CD4-positive, alpha-beta T cell treated with Interleukin-21 for 1 hour (primary cell): ENCODE measurements around the gene ALKBH8.
"Not testable (repeated sequence)": the region's sequence is repeated elsewhere in the genome, so short reads cannot be mapped to it uniquely, and the experiment has no call there.

Experiments used
- DNase-seq: peaks from one replicate; pipeline ENCODE4 v3.0.0-alpha.2; 2020

ALKBH8 gene

DNA sequence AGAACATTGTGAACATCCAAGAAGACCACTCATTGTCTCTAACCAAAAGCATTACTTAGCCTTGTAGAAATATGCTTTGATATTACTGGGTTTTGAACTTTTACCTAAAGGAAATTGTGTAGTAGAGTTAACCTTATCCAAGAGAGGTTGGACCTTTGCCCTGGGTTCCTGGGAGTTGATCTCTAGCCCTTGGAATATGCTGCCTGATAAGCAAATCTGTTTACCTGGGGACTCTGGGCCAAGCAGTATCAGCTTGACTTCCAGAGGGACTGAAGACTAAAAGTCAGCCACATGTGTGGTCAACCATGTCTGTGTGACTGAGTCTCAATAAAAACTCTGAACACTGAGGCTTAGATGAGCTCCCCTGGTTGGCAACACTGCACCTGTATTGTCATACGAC lies 63.8 kb downstream of the ALKBH8 start:
- DNase-seq: no peak

DNA sequence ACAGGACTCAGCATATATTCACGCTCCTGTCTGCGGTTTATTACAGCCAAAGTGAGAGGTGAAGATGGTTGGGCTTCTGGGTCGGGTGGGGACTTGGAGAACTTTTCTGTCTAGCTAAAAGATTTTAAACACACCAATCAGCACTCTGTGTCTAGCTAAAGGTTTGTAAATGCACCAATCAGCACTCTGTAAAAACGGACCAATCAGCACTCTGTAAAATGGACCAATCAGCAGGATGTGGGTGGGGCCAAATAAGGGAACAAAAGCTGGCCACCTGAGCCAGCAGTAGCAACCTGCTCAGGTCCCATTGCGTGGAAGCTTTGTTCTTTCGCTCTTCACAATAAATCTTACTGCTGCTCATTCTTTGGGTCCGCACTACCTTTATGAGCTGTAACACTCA lies 68.2 kb downstream of the ALKBH8 start:
- not testable (repeated sequence) for DNase-seq

DNA sequence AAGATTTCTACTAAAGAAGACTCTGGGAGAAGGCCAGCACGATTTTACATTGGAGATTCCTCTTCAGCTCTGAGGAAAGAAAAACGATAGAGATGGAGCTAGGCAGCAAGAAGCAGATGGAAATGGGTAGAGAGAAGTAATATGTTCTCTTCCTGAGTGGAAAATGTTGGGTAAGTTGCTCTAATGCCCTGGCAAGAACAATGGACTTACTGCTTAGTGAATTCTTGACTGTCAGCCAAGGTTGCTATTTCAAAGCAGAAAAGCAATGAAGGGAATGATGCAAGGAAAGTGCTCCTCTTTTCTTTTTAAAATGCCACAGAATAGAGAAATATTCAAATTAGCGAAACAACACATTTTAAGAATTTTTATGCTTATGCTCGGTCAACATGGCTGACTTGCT lies 69.5 kb downstream of the ALKBH8 start:
- DNase-seq: no peak

GRCh38 chr11:107494055-107494454 lies 71.5 kb downstream of the ALKBH8 start:
- DNase-seq: no peak

DNA sequence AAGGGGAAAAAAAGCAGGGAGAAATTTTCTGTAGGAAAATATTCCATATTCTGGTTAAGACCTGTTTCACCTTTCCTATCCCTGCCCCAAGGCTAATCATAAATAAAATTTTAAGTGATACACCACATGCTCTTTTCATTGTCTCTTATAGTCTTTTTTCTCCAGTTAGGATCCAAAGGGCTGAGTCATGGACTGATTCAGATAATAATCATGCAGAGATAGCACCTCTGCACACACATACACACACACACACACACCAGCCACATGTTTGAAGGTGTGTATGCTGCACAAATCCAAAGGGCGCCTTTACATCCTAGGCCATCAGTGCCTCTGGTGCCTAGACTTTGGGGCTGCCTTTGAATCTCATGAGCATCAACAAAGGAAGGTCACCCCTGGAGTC lies 72.4 kb downstream of the ALKBH8 start:
- no peak for DNase-seq

DNA sequence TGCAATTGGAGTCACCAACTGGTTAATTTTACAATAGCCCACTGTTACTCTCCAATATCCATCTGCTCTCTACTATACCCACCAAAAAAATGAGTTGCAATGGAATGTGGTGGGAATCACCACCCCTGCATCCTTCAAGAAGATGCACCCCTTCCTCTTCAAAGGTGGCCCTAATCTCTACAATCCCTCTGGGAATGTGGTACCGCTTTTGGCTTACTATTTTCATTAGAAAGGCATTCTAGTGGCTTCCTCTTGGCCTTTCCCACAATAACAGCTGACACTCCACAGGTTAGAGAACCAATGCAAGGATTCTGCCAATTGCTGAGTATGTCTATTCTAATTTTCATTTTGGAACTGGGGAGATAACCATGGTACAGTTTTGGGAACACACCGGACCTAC lies 74.7 kb downstream of the ALKBH8 start:
- no peak for DNase-seq

DNA sequence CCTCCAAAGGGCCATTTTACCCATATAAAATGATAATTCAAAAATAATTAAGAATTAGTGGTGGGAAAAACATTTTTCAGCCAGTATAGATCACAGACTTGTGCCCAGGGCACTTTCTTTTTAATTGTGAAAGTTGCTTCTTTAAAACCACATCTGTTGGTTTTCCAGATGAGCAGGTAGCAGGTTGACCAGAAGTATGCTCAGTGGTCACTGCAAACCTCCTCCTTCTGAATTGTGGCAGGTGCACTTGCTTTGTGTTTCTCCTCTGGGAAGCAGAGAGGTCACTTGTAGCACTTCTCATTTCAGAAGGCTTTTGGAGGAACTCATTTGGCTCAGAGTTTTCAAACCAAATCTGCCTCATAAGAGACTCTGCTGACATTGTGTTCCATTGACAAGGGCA lies 83.3 kb downstream of the ALKBH8 start:
- no peak for DNase-seq

DNA sequence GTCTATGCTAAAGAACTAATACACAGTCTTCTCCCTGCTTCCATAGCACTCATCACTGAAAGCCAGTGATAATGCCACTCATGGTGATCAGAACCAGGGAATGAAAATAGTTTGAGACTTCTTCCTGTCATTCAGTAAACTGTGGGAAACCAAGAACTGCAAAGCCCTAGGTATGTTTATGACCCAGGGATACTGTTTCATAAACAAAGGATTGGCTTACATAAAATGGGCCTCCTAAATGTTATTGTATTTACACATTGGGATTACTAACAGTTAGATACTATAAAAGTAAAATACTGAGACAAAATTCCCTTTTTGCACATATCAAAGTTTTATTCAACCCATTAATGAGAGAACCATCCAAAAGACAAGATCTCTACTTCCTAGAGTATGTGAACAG lies 86.6 kb downstream of the ALKBH8 start:
- DNase-seq: no peak

DNA sequence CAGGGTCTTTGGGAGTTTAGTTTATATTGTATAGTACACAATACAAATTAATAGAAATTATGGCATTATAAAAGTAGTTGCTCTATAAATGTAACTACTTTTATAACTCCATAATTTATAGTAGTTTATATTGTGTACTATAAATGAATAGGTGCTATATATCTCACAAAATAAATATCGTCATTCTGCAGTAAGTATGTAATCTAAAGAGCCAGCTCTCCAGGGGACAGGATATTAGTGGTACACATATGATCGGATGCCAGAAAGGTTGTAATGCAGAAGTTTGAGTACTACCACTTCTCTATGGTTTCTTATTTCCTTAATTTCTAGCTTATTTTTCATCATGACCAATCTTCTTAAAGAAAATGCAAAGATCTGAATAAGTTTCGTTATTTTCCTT lies 87.7 kb downstream of the ALKBH8 start:
- DNase-seq: no peak

DNA sequence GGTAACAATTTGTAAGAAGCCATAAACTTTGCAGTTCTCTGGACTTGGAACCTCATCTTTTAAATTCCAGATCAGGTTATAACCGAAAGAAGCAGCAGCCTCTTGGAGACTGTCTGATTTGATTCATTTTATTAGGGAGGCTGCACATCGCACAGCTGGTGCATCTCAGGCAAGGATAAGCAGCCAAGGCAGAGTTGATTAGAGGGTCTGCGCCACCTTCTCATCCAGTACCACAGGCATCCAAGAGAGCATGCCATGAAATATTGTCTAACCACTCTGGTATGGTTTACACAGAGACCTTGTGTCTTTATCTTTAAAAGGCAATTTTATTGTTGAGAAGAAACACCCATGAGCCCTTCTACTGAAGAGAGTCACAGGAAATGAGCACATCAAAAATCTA lies 91.7 kb downstream of the ALKBH8 start:
- no peak for DNase-seq

DNA sequence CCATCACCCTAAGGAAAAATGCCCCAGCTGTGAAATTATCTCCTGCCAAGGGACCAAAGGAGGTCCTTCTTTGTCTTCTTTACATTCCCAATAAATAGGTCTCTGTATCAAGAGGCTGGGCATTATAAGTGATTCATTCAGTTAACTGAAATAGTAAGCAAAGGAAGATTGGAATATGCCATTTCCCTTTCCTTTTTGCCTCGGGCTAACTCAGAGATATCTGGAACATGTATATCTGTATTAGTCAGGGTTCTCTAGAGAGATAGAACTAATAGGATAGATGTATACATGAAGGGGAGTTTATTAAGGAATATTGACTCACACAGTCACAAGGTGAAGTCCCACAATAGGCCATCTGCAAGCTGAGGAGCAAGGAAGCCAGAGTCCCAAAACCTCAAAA lies 92.6 kb downstream of the ALKBH8 start:
- no peak for DNase-seq

DNA sequence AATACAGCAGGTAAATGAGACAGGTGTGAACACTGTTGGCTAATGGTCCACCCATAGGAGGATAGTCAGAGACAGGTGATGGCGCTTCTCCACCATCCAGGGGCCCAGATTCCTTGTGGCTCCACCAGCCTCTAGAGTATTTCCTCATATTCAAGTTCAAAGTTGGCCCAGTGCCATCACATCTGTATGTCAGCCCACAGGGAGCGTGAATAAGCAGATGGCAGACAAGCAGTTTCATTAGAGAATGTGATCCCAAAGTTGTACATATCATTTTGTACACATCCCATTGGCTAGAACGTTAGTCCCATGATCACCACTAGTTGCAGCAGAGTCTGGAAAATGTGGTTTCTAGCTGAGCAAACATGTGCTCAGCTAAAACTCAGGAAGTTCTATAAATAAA lies 96.9 kb downstream of the ALKBH8 start:
- no peak for DNase-seq

- no peak for DNase-seq
Measured at GRCh38 chr11:107467696-107468095, 97.8 kb downstream of the ALKBH8 start.

DNA sequence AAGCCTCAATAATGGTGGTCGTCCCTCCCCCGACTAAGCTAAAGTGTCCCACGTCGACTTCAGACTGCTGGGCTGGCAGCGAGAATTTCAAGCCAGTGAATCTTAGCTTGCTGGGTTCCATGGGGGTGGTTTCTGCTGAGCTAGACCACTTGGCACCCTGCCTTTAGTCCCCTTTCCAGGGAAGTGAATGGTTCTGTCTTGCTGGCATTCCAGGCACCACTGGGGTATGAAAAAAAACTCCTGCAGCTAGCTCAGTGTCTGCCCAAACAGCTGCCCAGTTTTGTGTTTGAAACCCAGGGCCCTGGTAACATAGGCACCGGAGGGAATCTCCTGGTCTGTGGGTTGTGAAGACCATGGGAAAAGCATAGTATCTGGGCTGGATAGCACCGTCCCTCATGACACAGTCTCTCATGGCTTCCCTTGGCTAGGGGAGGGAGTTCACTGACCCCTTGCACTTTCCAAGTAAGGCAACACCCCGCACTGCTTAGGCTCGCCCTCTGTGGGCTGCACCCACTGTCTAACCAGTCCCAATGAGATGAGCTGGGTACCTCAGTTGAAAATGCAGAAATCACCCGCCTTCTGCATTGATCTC lies 99.2 kb downstream of the ALKBH8 start:
- DNase-seq: not testable (repeated sequence)

DNA sequence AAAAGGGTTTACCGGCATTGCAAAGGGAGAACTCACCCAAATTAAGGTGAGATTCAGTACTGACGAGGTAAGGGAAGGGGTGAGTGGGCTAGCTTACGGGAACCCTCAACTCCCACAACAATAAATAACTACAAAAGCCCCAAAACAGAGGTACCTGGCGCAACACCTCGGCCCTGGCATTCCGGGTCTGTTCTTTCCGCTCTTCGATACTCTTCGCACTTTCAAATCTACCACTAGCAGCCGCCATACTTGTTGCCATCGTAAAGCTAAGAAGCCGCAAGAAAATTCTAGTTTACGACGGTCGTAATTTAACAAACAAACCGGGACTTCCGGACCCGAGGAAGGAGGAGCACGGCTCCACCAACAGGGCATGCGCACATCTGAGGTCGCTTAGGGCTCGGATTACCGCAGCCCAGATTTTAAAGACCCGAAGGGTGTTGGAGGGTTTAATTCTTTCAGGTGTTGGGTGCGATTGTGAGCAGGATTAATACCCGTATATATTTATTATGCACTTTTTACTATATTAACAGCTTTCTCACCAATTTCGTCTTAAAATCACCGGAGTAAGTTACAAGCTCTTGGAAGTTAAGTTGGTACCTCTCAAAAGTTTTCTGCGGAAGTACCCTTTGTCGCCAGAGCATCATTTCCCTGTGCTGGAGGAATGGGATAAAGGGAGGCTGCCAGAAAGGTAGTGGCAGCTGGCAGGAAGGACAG lies 107.8 kb downstream of the ALKBH8 start, which contains the start of gene CWF19L2:
Gene CWF19L2 (minus strand): TSS at position 268 of the 714 bp plus-strand sequence. CDS start 9 bp downstream, at position 259.
- peak; percentile 95 for DNase-seq

GRCh38 chr11:107457205-107457557 lies 108.4 kb downstream of the ALKBH8 start:
- DNase-seq: no peak

DNA sequence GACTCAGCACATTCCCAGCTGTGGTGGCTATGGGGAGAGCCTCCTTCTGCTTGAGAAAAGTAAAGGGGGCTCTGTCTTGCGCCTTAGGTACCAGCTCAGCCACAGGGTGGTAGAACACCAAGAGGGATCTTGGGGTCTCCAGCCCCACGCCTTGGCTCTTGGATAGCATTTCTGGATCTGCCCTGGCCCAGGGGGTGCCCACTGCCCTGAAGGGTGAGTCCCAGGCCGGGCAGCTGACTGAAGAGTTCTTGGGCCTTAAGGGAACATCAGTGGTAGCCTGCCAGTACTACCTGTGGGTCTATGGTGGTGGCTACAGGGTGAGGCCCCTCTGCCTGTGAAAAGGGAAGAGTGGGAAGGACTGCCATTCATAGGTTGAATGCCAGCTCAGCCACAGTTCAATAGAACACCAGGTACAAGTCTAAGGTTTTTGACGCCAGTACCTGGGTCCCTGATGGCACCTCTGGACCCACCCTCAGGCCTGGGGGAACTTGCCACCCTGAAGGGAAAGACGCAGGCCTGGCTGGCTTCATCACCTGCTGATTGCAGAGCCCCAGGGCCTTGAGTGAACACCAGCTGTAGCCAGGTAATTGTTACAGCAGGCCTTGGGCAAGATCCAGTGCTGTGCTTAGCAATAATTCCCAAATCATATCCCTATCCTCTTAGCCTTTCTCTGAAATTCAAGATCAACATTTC lies 111.8 kb downstream of the ALKBH8 start:
- no peak for DNase-seq
